ENCODE measurements around the gene SERINC3. TPM values are rescaled to one million over a fixed set of nuclear protein-coding genes. Genes with fewer than 3 reads are reported as not detected.

The SERINC3 gene
- total and polyA plus RNA-seq, 2 of the 13 experiments (the other 11 are each of a cell fraction or from before 2014, with no cell fraction given): 82.0 to 226 TPM

DNA sequence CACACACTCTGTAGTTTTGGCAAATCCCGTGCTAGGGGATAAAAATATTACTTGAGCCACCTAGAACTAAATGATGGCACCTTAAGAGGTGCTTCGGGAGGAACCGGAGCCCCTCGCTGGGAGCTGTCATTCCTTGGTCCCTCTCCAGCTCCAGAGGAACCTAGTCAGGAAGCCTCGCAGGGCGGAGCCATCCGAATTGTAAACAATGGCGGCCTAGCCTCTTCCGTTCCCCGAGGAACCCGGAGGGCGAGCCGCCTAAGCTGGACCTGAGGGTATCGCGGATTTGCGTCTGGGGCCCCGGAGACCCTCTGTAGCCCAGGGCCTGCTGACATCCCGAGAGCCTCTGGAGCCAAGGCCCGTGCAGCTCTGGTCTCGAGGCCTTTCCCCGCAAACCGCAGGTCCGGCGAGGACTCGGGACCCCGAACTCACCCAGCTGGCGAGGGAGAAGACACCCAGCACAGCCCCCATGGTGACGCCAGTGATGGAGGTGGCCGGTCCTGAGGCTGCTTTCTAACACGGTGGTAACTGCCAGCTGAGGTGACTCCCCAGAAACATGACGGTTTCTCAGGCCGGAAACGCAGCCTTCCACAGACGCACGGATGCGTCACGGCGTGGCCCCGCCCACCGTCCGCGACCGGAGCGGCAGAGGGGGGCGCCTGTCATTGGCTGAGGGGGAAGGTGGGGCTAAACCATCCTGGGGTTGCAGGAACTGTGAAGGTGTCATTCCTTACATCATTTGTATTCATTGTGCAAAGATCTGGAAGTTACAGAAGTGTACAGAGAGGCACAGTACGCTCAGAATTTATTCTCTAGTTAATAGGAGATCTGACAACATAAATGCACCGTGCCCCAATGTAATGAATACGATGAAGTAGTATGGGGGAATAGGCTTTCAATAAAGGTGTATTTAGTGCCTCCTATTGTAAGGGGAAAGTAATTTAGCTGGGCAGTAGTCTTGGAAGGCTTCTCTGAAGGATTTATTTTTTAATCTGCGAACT lies at the start of gene SERINC3 (continued):
- TF ChIP-seq, protein P1, sequence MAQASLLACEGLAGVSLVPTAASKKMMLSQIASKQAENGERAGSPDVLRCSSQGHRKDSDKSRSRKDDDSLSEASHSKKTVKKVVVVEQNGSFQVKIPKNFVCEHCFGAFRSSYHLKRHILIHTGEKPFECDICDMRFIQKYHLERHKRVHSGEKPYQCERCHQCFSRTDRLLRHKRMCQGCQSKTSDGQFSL (CRISPR knock-in tag; IDR thresholded peaks at IDR 0.05): 0 out of 2 replicates have a peak, but pooled peaks have one; percentile 63
- TF ChIP-seq, protein P2, sequence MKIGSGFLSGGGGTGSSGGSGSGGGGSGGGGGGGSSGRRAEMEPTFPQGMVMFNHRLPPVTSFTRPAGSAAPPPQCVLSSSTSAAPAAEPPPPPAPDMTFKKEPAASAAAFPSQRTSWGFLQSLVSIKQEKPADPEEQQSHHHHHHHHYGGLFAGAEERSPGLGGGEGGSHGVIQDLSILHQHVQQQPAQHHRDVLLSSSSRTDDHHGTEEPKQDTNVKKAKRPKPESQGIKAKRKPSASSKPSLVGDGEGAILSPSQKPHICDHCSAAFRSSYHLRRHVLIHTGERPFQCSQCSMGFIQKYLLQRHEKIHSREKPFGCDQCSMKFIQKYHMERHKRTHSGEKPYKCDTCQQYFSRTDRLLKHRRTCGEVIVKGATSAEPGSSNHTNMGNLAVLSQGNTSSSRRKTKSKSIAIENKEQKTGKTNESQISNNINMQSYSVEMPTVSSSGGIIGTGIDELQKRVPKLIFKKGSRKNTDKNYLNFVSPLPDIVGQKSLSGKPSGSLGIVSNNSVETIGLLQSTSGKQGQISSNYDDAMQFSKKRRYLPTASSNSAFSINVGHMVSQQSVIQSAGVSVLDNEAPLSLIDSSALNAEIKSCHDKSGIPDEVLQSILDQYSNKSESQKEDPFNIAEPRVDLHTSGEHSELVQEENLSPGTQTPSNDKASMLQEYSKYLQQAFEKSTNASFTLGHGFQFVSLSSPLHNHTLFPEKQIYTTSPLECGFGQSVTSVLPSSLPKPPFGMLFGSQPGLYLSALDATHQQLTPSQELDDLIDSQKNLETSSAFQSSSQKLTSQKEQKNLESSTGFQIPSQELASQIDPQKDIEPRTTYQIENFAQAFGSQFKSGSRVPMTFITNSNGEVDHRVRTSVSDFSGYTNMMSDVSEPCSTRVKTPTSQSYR (CRISPR knock-in tag; IDR thresholded peaks at IDR 0.05; ENCODE audit: borderline replicate concordance): 0 out of 2 replicates have a peak, but pooled peaks have one; percentile 12
- TF ChIP-seq GZF1 (CRISPR knock-in tag; IDR thresholded peaks at IDR 0.05) (peak; percentile 89; the same call in 1 of the 2 replicates), SOX13 (IDR thresholded peaks at IDR 0.05) (no peak), SOX13 (CRISPR knock-in tag; conservative IDR thresholded peaks at IDR 0.05 in 1 of 2, IDR thresholded peaks at IDR 0.05 in 1 of 2) (no peak; a peak in 2 of 4 replicates), SAFB2 (CRISPR knock-in tag; IDR thresholded peaks at IDR 0.05; ENCODE audit: borderline replicate concordance, low read depth) (peak; percentile 94; the same call in 1 of the 2 replicates), ZFP90 (CRISPR knock-in tag; IDR thresholded peaks at IDR 0.05; ENCODE audit: borderline replicate concordance) (peak; percentile 97), TBX3 (IDR thresholded peaks at IDR 0.05; ENCODE audit: borderline replicate concordance) (peak; percentile 75), SALL1 (CRISPR knock-in tag; IDR thresholded peaks at IDR 0.05) (peak; percentile 98), MIER2 (CRISPR knock-in tag; IDR thresholded peaks at IDR 0.05) (no peak), ZNF879 (CRISPR knock-in tag; IDR thresholded peaks at IDR 0.05) (no peak), ZBTB21 (CRISPR knock-in tag; IDR thresholded peaks at IDR 0.05) (peak; percentile 97), YEATS4 (CRISPR knock-in tag; IDR thresholded peaks at IDR 0.05; ENCODE audit: borderline replicate concordance) (peak; percentile 97), TEAD2 (CRISPR knock-in tag; IDR thresholded peaks at IDR 0.05) (no peak)
- TF ChIP-seq, protein P3, sequence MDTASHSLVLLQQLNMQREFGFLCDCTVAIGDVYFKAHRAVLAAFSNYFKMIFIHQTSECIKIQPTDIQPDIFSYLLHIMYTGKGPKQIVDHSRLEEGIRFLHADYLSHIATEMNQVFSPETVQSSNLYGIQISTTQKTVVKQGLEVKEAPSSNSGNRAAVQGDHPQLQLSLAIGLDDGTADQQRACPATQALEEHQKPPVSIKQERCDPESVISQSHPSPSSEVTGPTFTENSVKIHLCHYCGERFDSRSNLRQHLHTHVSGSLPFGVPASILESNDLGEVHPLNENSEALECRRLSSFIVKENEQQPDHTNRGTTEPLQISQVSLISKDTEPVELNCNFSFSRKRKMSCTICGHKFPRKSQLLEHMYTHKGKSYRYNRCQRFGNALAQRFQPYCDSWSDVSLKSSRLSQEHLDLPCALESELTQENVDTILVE (CRISPR knock-in tag; IDR thresholded peaks at IDR 0.05): peak; percentile 81
- TF ChIP-seq, protein P4, sequence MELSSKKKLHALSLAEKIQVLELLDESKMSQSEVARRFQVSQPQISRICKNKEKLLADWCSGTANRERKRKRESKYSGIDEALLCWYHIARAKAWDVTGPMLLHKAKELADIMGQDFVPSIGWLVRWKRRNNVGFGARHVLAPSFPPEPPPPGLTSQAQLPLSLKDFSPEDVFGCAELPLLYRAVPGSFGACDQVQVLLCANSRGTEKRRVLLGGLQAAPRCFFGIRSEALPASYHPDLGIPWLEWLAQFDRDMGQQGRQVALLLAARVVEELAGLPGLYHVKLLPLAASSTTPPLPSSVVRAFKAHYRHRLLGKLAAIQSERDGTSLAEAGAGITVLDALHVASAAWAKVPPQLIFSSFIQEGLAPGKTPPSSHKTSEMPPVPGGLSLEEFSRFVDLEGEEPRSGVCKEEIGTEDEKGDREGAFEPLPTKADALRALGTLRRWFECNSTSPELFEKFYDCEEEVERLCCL (CRISPR knock-in tag; IDR thresholded peaks at IDR 0.05; ENCODE audit: borderline replicate concordance): peak; percentile 97
- TF ChIP-seq, protein P5, sequence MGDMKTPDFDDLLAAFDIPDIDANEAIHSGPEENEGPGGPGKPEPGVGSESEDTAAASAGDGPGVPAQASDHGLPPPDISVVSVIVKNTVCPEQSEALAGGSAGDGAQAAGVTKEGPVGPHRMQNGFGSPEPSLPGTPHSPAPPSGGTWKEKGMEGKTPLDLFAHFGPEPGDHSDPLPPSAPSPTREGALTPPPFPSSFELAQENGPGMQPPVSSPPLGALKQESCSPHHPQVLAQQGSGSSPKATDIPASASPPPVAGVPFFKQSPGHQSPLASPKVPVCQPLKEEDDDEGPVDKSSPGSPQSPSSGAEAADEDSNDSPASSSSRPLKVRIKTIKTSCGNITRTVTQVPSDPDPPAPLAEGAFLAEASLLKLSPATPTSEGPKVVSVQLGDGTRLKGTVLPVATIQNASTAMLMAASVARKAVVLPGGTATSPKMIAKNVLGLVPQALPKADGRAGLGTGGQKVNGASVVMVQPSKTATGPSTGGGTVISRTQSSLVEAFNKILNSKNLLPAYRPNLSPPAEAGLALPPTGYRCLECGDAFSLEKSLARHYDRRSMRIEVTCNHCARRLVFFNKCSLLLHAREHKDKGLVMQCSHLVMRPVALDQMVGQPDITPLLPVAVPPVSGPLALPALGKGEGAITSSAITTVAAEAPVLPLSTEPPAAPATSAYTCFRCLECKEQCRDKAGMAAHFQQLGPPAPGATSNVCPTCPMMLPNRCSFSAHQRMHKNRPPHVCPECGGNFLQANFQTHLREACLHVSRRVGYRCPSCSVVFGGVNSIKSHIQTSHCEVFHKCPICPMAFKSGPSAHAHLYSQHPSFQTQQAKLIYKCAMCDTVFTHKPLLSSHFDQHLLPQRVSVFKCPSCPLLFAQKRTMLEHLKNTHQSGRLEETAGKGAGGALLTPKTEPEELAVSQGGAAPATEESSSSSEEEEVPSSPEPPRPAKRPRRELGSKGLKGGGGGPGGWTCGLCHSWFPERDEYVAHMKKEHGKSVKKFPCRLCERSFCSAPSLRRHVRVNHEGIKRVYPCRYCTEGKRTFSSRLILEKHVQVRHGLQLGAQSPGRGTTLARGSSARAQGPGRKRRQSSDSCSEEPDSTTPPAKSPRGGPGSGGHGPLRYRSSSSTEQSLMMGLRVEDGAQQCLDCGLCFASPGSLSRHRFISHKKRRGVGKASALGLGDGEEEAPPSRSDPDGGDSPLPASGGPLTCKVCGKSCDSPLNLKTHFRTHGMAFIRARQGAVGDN (CRISPR knock-in tag; IDR thresholded peaks at IDR 0.05): peak; percentile 98
